Effector memory CD4-positive, alpha-beta T cell (primary cell): Measurements from ENCODE around the gene SOBP.

ENCODE experiments used
- DNase-seq, 3 donors: peaks; one replicate each; pipeline ENCODE4 v3.0.0-alpha.2; 2020
- H3K27ac ChIP-seq: 2 replicates; pipeline ENCODE4 v1.7.0; 2013; ENCODE audit warnings: mild to moderate bottlenecking, low read length, moderate library complexity; ENCODE audit not compliant: insufficient read depth, poor library complexity, severe bottlenecking
- H3K27me3 ChIP-seq: replicated peaks from 2 replicates; pipeline ENCODE4 v1.7.0; 2013; ENCODE audit warnings: mild to moderate bottlenecking, low read length; ENCODE audit not compliant: insufficient read depth, control insufficient read depth, poor library complexity, severe bottlenecking
- H3K36me3 ChIP-seq: 2 replicates; pipeline ENCODE4 v1.7.0; 2013; ENCODE audit warnings: mild to moderate bottlenecking, low read length, moderate library complexity; ENCODE audit not compliant: control insufficient read depth, insufficient read depth
- H3K4me1 ChIP-seq: 2 replicates; pipeline ENCODE4 v1.7.0; 2013; ENCODE audit warnings: low read length, mild to moderate bottlenecking; ENCODE audit not compliant: control insufficient read depth, insufficient read depth, poor library complexity, severe bottlenecking
- H3K4me3 ChIP-seq: 2 replicates; pipeline ENCODE4 v1.7.0; 2013; ENCODE audit warnings: low read length, low read depth, mild to moderate bottlenecking; ENCODE audit not compliant: insufficient read depth, poor library complexity, severe bottlenecking
- H3K9me3 ChIP-seq: 2 replicates; pipeline ENCODE4 v1.7.0; 2013; ENCODE audit warnings: mild to moderate bottlenecking, low read length, moderate library complexity; ENCODE audit not compliant: control insufficient read depth

Gene SOBP

GRCh38 chr6:107621229-107621937, 131.5 kb downstream of the SOBP start:
- H3K36me3 ChIP-seq: no peaks in the 10 kb centered on the region
- H3K27ac ChIP-seq: no peak overlapping the region
- peaks cover 12% of the 10 kb centered on the region for H3K4me1 ChIP-seq
- no peak for DNase-seq
- no peak overlapping the region for H3K4me3 ChIP-seq
- no peaks in the 10 kb centered on the region for H3K9me3 ChIP-seq
- H3K27me3 ChIP-seq: no peaks in the 10 kb centered on the region

DNA sequence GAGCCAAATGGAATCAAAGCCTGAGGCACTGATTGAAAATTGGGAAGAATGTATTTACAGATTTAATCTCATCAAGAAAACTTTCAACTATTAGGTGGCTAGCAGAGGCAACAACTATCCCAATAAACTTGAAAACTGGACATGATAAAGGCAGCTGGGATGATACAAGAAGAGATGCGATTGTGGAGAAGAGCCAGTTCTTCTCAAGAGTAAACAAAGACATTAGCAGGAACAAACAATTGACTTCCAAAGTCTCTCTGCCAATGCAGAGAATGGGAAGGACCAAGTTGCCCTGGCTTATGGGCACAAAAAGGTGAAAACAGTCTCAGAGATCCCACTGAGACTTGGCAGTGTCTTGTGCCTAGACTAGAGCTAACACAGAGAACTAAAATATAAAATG, 132.4 kb downstream of the SOBP start:
- no peak overlapping the region for H3K27ac ChIP-seq
- H3K9me3 ChIP-seq: no peaks in the 10 kb centered on the region
- no peaks in the 10 kb centered on the region for H3K27me3 ChIP-seq
- H3K4me1 ChIP-seq: peaks cover 12% of the 10 kb centered on the region
- DNase-seq: no peak
- H3K36me3 ChIP-seq: no peaks in the 10 kb centered on the region
- no peak overlapping the region for H3K4me3 ChIP-seq

DNA sequence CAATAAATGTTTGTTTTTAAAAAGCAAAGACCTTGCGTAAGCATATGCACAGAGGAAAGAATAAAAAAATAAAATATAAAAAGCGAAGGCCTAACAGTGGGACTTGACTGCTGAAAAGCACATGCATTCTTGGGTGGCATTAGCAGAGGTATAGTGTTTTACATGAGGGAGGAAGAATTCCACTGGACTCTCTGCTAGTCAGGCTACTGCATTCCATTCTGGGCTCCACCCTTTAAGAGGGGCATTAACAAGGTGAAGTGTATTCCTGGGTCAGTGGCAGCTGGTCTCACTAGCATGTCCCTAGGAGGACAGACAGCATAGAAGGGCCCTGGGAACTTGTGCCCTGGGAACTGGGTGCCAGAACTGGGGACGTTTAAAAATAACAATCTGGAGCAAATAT, 134.1 kb downstream of the SOBP start:
- Histone ChIP-seq H3K27ac (no peak overlapping the region), H3K9me3 (no peaks in the 10 kb centered on the region), H3K36me3 (no peaks in the 10 kb centered on the region), H3K4me3 (no peak overlapping the region), H3K27me3 (no peaks in the 10 kb centered on the region), H3K4me1 (peaks cover 2% of the 10 kb centered on the region)
- DNase-seq: no peak

DNA sequence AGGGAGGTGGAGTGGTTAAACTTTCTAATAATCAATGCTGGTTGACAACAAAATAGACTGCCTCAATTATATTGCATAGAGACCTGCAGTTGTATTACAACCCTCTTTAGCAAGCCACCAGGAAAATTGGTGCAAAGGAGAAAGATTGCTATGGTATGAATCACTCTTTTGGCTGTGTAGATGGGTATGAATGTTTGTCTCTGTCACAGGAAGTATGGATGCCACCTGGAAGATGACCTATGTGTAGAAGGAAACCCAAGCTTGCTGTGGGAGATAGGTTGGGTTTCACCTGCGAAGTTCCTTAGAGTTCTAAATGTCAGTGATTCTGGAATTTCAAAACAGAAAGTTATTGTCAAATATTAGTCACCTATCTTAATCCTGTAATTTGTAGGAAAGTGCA, 134.6 kb downstream of the SOBP start:
- Histone ChIP-seq H3K27ac (no peak overlapping the region), H3K4me1 (no peaks in the 10 kb centered on the region)

GRCh38 chr6:107625264-107625663, 135.3 kb downstream of the SOBP start:
- no peaks in the 10 kb centered on the region for H3K9me3 ChIP-seq
- H3K27me3 ChIP-seq: no peaks in the 10 kb centered on the region
- H3K27ac ChIP-seq: no peak overlapping the region
- no peak for DNase-seq
- no peaks in the 10 kb centered on the region for H3K36me3 ChIP-seq
- no peaks in the 10 kb centered on the region for H3K4me1 ChIP-seq
- H3K4me3 ChIP-seq: no peak overlapping the region

More for the DNA sequence above, 134.6 kb downstream of the SOBP start:
- no peak overlapping the region for H3K4me3 ChIP-seq
- DNase-seq: no peak
- no peaks in the 10 kb centered on the region for H3K27me3 ChIP-seq
- H3K36me3 ChIP-seq: no peaks in the 10 kb centered on the region
- no peaks in the 10 kb centered on the region for H3K9me3 ChIP-seq

DNA sequence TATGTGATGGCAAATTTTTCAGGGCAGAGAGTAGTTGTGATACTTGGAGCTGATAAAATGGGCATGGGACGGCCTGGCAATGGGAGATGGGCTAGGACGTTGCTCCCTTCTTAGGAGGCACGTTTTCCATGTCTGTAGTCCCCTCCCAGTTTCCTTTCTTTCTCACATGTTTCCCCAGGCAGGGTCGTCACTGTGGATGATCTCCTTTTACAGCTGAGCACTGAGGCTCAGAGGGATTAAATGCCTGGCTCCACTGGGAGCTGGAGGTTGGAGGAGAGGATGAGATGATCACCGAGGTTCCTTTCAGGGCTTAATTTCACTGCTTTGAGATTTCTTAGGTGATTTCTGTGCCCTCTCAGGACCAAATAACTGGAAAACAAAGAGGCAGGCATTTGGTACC, 136.7 kb downstream of the SOBP start:
- H3K4me3 ChIP-seq: no peak overlapping the region
- H3K27me3 ChIP-seq: no peaks in the 10 kb centered on the region
- no peaks in the 10 kb centered on the region for H3K4me1 ChIP-seq
- no peaks in the 10 kb centered on the region for H3K36me3 ChIP-seq
- no peak for DNase-seq
- H3K27ac ChIP-seq: no peak overlapping the region
- no peaks in the 10 kb centered on the region for H3K9me3 ChIP-seq

GRCh38 chr6:107627969-107628368, 138.1 kb downstream of the SOBP start:
- no peak overlapping the region for H3K4me3 ChIP-seq
- H3K4me1 ChIP-seq: no peaks in the 10 kb centered on the region
- H3K36me3 ChIP-seq: no peaks in the 10 kb centered on the region
- no peaks in the 10 kb centered on the region for H3K9me3 ChIP-seq
- no peak overlapping the region for H3K27ac ChIP-seq
- no peak for DNase-seq
- no peaks in the 10 kb centered on the region for H3K27me3 ChIP-seq

DNA sequence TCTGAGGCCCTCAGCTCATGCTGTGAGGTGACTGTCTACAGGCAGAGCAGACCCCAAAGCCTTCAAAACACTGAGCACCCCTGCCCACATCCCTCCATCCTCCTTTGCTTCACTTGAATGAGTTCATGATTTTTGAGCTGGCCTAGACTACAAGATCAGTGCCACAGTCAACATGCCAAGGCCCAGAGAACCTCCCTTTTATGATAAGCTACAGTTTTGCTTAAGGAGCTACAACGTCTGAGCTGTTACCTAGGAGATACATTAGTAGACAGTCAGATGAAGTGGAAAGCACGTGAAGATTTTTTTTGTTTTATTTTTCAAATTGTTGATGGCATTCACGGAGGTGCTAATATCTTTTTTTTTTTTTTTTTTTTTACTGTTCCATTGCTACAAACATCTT, 139.0 kb downstream of the SOBP start:
- Histone ChIP-seq H3K27me3 (peaks cover 7% of the 10 kb centered on the region), H3K9me3 (no peaks in the 10 kb centered on the region), H3K36me3 (no peaks in the 10 kb centered on the region), H3K4me3 (no peak overlapping the region), H3K4me1 (no peaks in the 10 kb centered on the region), H3K27ac (no peak overlapping the region)
- no peak for DNase-seq

GRCh38 chr6:107629548-107630129, 139.7 kb downstream of the SOBP start:
- Histone ChIP-seq H3K9me3 (no peaks in the 10 kb centered on the region), H3K27ac (no peak overlapping the region), H3K27me3 (peaks cover 11% of the 10 kb centered on the region), H3K4me3 (no peak overlapping the region), H3K36me3 (no peaks in the 10 kb centered on the region), H3K4me1 (peaks cover 3% of the 10 kb centered on the region)
- no peak for DNase-seq

DNA sequence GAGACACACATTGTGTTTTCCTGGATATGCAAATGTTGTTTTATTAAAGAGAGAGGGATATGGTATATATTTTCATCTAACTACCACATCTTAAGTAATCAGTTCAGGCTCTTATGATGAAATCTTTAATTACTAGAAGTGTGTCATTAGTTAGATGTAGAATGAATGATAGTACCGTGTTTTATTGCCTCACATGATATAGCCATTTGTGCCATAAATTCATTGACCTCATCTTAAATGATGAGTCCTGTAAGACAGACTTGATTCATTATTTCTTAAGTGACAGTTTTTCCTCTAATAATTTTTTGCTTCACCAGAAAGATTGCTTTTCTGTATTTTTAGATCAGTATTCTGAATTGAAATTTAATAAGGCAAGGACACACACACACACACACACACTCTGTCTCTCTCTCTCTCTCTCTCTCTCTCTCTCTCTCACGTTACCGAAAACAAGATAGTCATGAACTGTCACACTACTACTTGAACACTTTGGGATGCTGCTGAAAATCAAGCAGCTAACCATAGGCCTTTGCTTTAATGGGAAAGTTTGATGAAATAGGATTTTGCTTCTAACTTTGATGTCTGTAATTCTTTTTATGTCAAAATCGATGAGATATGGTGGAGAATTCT, 140.5 kb downstream of the SOBP start:
- no peaks in the 10 kb centered on the region for H3K9me3 ChIP-seq
- DNase-seq: no peak
- H3K27me3 ChIP-seq: peaks cover 16% of the 10 kb centered on the region
- H3K4me3 ChIP-seq: no peak overlapping the region
- no peak overlapping the region for H3K27ac ChIP-seq
- no peaks in the 10 kb centered on the region for H3K36me3 ChIP-seq
- H3K4me1 ChIP-seq: peaks cover 3% of the 10 kb centered on the region
